ENCODE results near the gene WDR4. TPM values are rescaled to one million over a fixed set of nuclear protein-coding genes. Genes with fewer than 3 reads are reported as not detected.
A peak's percentile ranks its signal among the peaks of the same experiment; 100 is the strongest.

The WDR4 gene
- total RNA-seq, 1 experiment from 2014 or later: 29.9 TPM

GRCh38 chr21:42830456-42831455 is 48.6 kb downstream of the WDR4 start:
- Mint-ChIP-seq H3K27ac (ENCODE audit: unreplicated experiment) (peak overlapping the region; percentile 63), H3K36me3 (ENCODE audit: insufficient read depth, unreplicated experiment) (peaks cover 17% of the 10 kb centered on the region), H3K9me3 (ENCODE audit: low read depth, unreplicated experiment) (no peaks in the 10 kb centered on the region), H3K4me3 (ENCODE audit: low read depth, unreplicated experiment) (no peak overlapping the region), H3K27me3 (ENCODE audit: unreplicated experiment) (peaks cover 13% of the 10 kb centered on the region), H3K4me1 (ENCODE audit: low read depth, unreplicated experiment) (no peaks in the 10 kb centered on the region)
- no TSS peak for BruUV-seq (replicated peaks)
- DNase-seq: peak; percentile 33
- intact Hi-C loops (cut with micrococcal nuclease; ENCODE audit: unreplicated experiment): loop anchor here (5.0 kb wide), 3 partner anchors 38 to 238 kb away; partner anchors contain the start of gene PDE9A
- TF ChIP-seq CTCF (IDR thresholded peaks at IDR 0.05; ENCODE audit: unreplicated experiment): no peak
- CTCF ChIA-PET: interaction anchor here (0.6 kb wide), 1 partner anchor 49 kb away, joined by 12 read pairs; no protein-coding TSS in a partner anchor

GRCh38 chr21:42829954-42830353 is 49.4 kb downstream of the WDR4 start:
- DNase-seq: no peak
- no peak overlapping the region for H3K4me3 Mint-ChIP-seq (ENCODE audit: low read depth, unreplicated experiment)
- CTCF ChIA-PET: no interaction called here
- peaks cover 21% of the 10 kb centered on the region for H3K27me3 Mint-ChIP-seq (ENCODE audit: unreplicated experiment)
- no TSS peak for BruUV-seq (replicated peaks)
- intact Hi-C loops (cut with micrococcal nuclease; ENCODE audit: unreplicated experiment): loop anchor here (5.0 kb wide), 3 partner anchors 38 to 238 kb away; partner anchors contain the start of gene PDE9A
- H3K36me3 Mint-ChIP-seq (ENCODE audit: insufficient read depth, unreplicated experiment): peaks cover 17% of the 10 kb centered on the region
- TF ChIP-seq CTCF (IDR thresholded peaks at IDR 0.05; ENCODE audit: unreplicated experiment): no peak
- no peaks in the 10 kb centered on the region for H3K4me1 Mint-ChIP-seq (ENCODE audit: low read depth, unreplicated experiment)
- H3K9me3 Mint-ChIP-seq (ENCODE audit: low read depth, unreplicated experiment): no peaks in the 10 kb centered on the region
- H3K27ac Mint-ChIP-seq (ENCODE audit: unreplicated experiment): no peak overlapping the region

- no peak overlapping the region for H3K27ac Mint-ChIP-seq (ENCODE audit: unreplicated experiment)
- peaks cover 21% of the 10 kb centered on the region for H3K27me3 Mint-ChIP-seq (ENCODE audit: unreplicated experiment)
- H3K4me3 Mint-ChIP-seq (ENCODE audit: low read depth, unreplicated experiment): no peak overlapping the region
- TF ChIP-seq CTCF (IDR thresholded peaks at IDR 0.05; ENCODE audit: unreplicated experiment): no peak
- H3K36me3 Mint-ChIP-seq (ENCODE audit: insufficient read depth, unreplicated experiment): peaks cover 17% of the 10 kb centered on the region
- H3K4me1 Mint-ChIP-seq (ENCODE audit: low read depth, unreplicated experiment): no peaks in the 10 kb centered on the region
- intact Hi-C loops (cut with micrococcal nuclease; ENCODE audit: unreplicated experiment): no loop called here
- BruUV-seq (replicated peaks): no TSS peak
- DNase-seq: no peak
- H3K9me3 Mint-ChIP-seq (ENCODE audit: low read depth, unreplicated experiment): no peaks in the 10 kb centered on the region
- CTCF ChIA-PET: no interaction called here
Observed at GRCh38 chr21:42829417-42829816, 49.9 kb downstream of the WDR4 start.

- intact Hi-C loops (cut with micrococcal nuclease; ENCODE audit: unreplicated experiment): no loop called here
- CTCF ChIA-PET: no interaction called here
- H3K4me3 Mint-ChIP-seq (ENCODE audit: low read depth, unreplicated experiment): no peak overlapping the region
- no peaks in the 10 kb centered on the region for H3K4me1 Mint-ChIP-seq (ENCODE audit: low read depth, unreplicated experiment)
- no TSS peak for BruUV-seq (replicated peaks)
- no peak for DNase-seq
- no peak for TF ChIP-seq CTCF (IDR thresholded peaks at IDR 0.05; ENCODE audit: unreplicated experiment)
- H3K27me3 Mint-ChIP-seq (ENCODE audit: unreplicated experiment): peaks cover 21% of the 10 kb centered on the region
- H3K9me3 Mint-ChIP-seq (ENCODE audit: low read depth, unreplicated experiment): no peaks in the 10 kb centered on the region
- H3K36me3 Mint-ChIP-seq (ENCODE audit: insufficient read depth, unreplicated experiment): peaks cover 12% of the 10 kb centered on the region
- no peak overlapping the region for H3K27ac Mint-ChIP-seq (ENCODE audit: unreplicated experiment)
Observed at GRCh38 chr21:42827588-42827987, 51.8 kb downstream of the WDR4 start.

Measured in Calu3 (cell line).